A673 (cell line): ENCODE measurements around the gene PIGW. TPM values are rescaled to one million over a fixed set of nuclear protein-coding genes. Genes with fewer than 3 reads are reported as not detected.

Experiments used
- Bru-seq: library from RNA; stranded (reverse); fragments of 400-500 nt; gene quantifications from one replicate; lab custom pipeline; 2021; lab: Mats Ljungman, UMichigan
- BruChase-seq, 2 experiments: library from RNA; stranded (reverse); fragments of 400-500 nt; gene quantifications; one replicate each; lab custom pipeline; 2021; lab: Mats Ljungman, UMichigan
- BruUV-seq: library from RNA; stranded (reverse); fragments of 400-500 nt; replicated peaks from 2 replicates; lab custom pipeline; 2021; lab: Mats Ljungman, UMichigan
- CTCF ChIA-PET: fragments of 300-600 bp; sonication (Branson Sonifier 250); formaldehyde crosslinking; loops from one replicate; lab custom pipeline; 2022; ENCODE audit warnings: antibody characterized with exemption; lab: Charles Lee
- POLR2A ChIA-PET: fragments of 300-600 bp; sonication (Branson Sonifier 250); formaldehyde crosslinking; loops from one replicate; lab custom pipeline; 2022; ENCODE audit warnings: antibody characterized with exemption; ENCODE audit not compliant: low non-redundant PET; lab: Charles Lee
- DNase-seq: peaks from one replicate; pipeline ENCODE4 v3.0.0-alpha.2; 2015; ENCODE audit warnings: low spot score
- H3K27ac ChIP-seq: fragments of 200-600 bp; sonication (generic); 2 replicates; pipeline ENCODE4 v1.5.1; 2016; ENCODE audit warnings: mixed run types, low read depth, mild to moderate bottlenecking, mixed read lengths, antibody characterized with exemption, low read length; ENCODE audit not compliant: poor library complexity, severe bottlenecking
- H3K27me3 ChIP-seq: fragments of 200-600 bp; sonication (generic); replicated peaks from 2 replicates; pipeline ENCODE4 v1.6.1; 2017; ENCODE audit warnings: mixed run types, low read depth, mild to moderate bottlenecking, mixed read lengths, antibody characterized with exemption, low read length; ENCODE audit not compliant: insufficient read depth, poor library complexity
- H3K36me3 ChIP-seq: fragments of 200-600 bp; sonication (generic); 2 replicates; pipeline ENCODE4 v1.6.1; 2016; ENCODE audit warnings: mixed run types, mild to moderate bottlenecking, mixed read lengths, antibody characterized with exemption, low read length; ENCODE audit not compliant: insufficient read depth, poor library complexity, severe bottlenecking
- H3K4me1 ChIP-seq: fragments of 200-600 bp; sonication (generic); 2 replicates; pipeline ENCODE4 v1.6.1; 2017; ENCODE audit warnings: mixed run types, mild to moderate bottlenecking, mixed read lengths, antibody characterized with exemption, low read length; ENCODE audit not compliant: insufficient read depth, poor library complexity, severe bottlenecking
- H3K4me3 ChIP-seq: fragments of 200-600 bp; sonication (generic); 2 replicates; pipeline ENCODE4 v1.5.1; 2016; ENCODE audit warnings: low read depth, mixed run types, mild to moderate bottlenecking, mixed read lengths, low read length; ENCODE audit not compliant: poor library complexity, severe bottlenecking
- H3K9me3 ChIP-seq: fragments of 200-600 bp; sonication (generic); 2 replicates; pipeline ENCODE4 v1.6.1; 2016; ENCODE audit warnings: mixed run types, low read depth, mild to moderate bottlenecking, mixed read lengths, antibody characterized with exemption, low read length; ENCODE audit not compliant: poor library complexity, severe bottlenecking
- EZH2 ChIP-seq: fragments of 200-600 bp; sonication (generic); IDR thresholded peaks from 2 replicates; pipeline ENCODE4 v1.6.1; 2017; ENCODE audit warnings: borderline replicate concordance, low read depth, mild to moderate bottlenecking, mixed read lengths, antibody characterized with exemption, low read length; ENCODE audit not compliant: poor library complexity, severe bottlenecking
- intact Hi-C: fragments of 100-400 bp; cut with micrococcal nuclease; formaldehyde crosslinking; loops from one replicate; pipeline ENCODE4 v1.10.0; 2022; ENCODE audit not compliant: unreplicated experiment
- long read RNA-seq: library from polyadenylated mRNA; stranded (forward); transcript quantifications from one replicate; pipeline ENCODE4 v2.0.0, GENCODE V29; 2022
- total RNA-seq: library from RNA; stranded (reverse); gene quantifications from 2 replicates; pipeline ENCODE4 v1.2.3, GENCODE V29; 2021
- TF ChIP-seq, protein P1 (sequence below): fragments of 300-800, 200-600 bp; sonication (generic); conservative IDR thresholded peaks from 2 replicates; pipeline ENCODE4 v1.5.1; 2017; ENCODE audit warnings: low read depth, mild to moderate bottlenecking, antibody characterized with exemption, low read length, moderate library complexity, mixed read lengths

PIGW gene, protein sequence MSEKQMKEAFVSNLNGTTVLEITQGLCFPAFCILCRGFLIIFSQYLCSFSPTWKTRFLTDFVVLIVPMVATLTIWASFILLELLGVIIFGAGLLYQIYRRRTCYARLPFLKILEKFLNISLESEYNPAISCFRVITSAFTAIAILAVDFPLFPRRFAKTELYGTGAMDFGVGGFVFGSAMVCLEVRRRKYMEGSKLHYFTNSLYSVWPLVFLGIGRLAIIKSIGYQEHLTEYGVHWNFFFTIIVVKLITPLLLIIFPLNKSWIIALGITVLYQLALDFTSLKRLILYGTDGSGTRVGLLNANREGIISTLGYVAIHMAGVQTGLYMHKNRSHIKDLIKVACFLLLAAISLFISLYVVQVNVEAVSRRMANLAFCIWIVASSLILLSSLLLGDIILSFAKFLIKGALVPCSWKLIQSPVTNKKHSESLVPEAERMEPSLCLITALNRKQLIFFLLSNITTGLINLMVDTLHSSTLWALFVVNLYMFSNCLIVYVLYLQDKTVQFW
- total RNA-seq (9.4 and 10.3 TPM in 2 replicates), Bru-seq, nascent RNA (percentile 84 among the genes with signal in this experiment), BruChase-seq, experiment 1, labeled RNA remaining after a 2-hour chase (percentile 90 among the genes with signal in this experiment), BruChase-seq, experiment 2, labeled RNA remaining after a 6-hour chase (percentile 95 among the genes with signal in this experiment)
- long read RNA-seq, transcript PIGW-206 (2 exons, 2,264 nt) = minor isoform, 6 of 26 reads
- long read RNA-seq, transcript PIGW-204 (2 exons, 2,312 nt) = major isoform, 14 of 26 reads
- long read RNA-seq, partial matches to known transcripts = 0 of 26 reads
- long read RNA-seq, other reads (novel, unspliced or antisense) = 4 of 26 reads

DNA sequence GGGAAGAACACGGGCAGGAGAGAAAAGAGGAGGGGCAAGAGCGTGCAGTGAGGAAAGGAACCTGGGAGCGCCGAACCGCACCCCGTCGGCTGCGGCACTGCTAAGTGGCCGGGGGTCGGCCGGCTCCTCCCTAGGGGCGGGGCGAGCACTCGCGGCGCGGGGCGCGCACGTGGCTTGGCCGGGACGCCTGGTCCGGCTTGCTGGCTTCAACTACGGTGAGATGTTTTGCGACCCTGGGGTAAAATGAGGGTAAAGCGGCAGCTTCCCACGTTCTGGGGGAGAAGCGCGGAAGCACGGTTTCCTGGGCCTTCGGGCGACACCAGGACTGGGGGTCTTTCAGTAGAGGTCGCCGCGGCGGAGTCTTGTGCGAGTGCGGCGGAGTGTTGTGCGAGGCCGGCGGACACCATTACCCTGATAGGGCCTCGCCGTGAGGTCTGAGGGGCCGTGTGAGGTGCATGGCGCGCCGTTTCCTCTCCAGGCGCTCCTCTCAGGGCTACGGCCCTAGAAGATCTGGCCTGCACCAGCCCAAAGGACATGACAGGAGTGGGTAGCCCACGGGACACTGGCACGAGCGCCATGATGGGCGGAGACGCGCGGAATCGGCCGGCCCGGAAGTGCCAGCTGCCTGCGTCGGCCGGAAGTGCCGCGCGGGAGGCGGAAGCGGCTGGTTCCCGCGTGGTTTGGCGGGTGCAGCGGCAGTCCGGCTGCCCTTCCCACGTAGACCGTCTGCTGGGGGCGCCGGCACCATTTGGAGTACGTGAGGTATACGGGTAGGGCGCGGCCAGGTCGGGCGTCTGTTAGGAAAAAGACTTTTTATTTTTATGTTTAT lies at the start of gene PIGW, which contains the start of gene MYO19:
Gene PIGW (plus strand): TSS at position 148 of the 829 bp plus-strand sequence. CDS start 2,115 bp downstream, outside the sequence.
Gene MYO19 (minus strand): TSS at position 29 of the 829 bp plus-strand sequence. CDS start 2,330 bp downstream, outside the sequence.
- intact Hi-C loops = no loop called here
- no peaks in the 10 kb centered on the region for H3K9me3 ChIP-seq
- DNase-seq = peak; percentile 84
- H3K27ac ChIP-seq = peak within 1 kb of the TSS; percentile 92
- H3K4me1 ChIP-seq = peaks cover 4% of the 10 kb centered on the region
- no peak for TF ChIP-seq EZH2
- TF ChIP-seq, protein P1, sequence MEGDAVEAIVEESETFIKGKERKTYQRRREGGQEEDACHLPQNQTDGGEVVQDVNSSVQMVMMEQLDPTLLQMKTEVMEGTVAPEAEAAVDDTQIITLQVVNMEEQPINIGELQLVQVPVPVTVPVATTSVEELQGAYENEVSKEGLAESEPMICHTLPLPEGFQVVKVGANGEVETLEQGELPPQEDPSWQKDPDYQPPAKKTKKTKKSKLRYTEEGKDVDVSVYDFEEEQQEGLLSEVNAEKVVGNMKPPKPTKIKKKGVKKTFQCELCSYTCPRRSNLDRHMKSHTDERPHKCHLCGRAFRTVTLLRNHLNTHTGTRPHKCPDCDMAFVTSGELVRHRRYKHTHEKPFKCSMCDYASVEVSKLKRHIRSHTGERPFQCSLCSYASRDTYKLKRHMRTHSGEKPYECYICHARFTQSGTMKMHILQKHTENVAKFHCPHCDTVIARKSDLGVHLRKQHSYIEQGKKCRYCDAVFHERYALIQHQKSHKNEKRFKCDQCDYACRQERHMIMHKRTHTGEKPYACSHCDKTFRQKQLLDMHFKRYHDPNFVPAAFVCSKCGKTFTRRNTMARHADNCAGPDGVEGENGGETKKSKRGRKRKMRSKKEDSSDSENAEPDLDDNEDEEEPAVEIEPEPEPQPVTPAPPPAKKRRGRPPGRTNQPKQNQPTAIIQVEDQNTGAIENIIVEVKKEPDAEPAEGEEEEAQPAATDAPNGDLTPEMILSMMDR = no peak
- ChIA-PET CTCF (no interaction called here), POLR2A (interaction anchor here (0.6 kb wide), 1 partner anchor 15 kb away, joined by 4 read pairs; no protein-coding TSS in a partner anchor)
- peaks cover 8% of the 10 kb centered on the region for H3K36me3 ChIP-seq
- no TSS peak for BruUV-seq
- peak within 1 kb of the TSS; percentile 62 for H3K4me3 ChIP-seq
- H3K27me3 ChIP-seq = no peaks in the 10 kb centered on the region

DNA sequence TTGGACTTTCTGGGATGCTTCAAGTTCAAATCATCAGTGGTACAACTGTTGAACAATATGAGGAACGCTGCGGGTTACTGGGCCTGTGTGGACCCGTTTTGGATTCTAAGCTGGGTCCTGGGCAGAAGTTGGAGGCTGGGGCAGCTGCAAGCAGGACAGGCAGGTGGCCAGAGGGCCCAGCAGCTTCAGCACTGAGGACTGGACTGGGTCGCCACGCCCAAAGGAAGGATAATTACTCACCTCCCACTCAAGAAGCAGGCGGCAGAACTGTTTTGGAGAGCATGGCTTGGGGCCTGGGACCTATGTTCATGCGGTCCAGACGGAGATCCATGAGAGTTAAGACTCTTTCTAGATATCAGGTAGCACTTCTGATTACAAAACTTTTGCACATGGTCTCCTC lies 49.8 kb upstream of the PIGW start:
- Histone ChIP-seq H3K4me1 (peaks cover 4% of the 10 kb centered on the region), H3K9me3 (no peaks in the 10 kb centered on the region), H3K4me3 (no peak overlapping the region), H3K36me3 (no peaks in the 10 kb centered on the region), H3K27ac (no peak overlapping the region), H3K27me3 (peaks cover 11% of the 10 kb centered on the region)
- CTCF ChIA-PET = no interaction called here
- no TSS peak for BruUV-seq
- intact Hi-C loops = loop anchor here (10.0 kb wide), 1 partner anchor 520 kb away; no protein-coding TSS in a partner anchor
- DNase-seq = no peak
- TF ChIP-seq EZH2 = no peak
- TF ChIP-seq, protein P1 = no peak
- POLR2A ChIA-PET = no interaction called here
